GM19025 (cell line): Measurements from ENCODE around the gene IL17REL.

Experiments used
- ATAC-seq: cut with Tn5 transposase; IDR thresholded peaks from one replicate; pipeline ENCODE4 v1.9.1; 2021; ENCODE audit warnings: mild to moderate bottlenecking, low read depth, moderate library complexity; ENCODE audit not compliant: unreplicated experiment

IL17REL gene

GRCh38 chr22:50046481-50047245 lies 34.1 kb upstream of the IL17REL start:
- ATAC-seq, result no peak

- ATAC-seq, result no peak
These were observed 33.5 kb upstream of the IL17REL start for GRCh38 chr22:50046019-50046415.

- ATAC-seq, result no peak
These were observed 32.9 kb upstream of the IL17REL start for GRCh38 chr22:50045211-50046018.

- ATAC-seq, result no peak
These were observed 32.0 kb upstream of the IL17REL start for GRCh38 chr22:50044485-50045118.

- ATAC-seq, result no peak
These were observed 28.9 kb upstream of the IL17REL start for GRCh38 chr22:50041361-50042065.

- ATAC-seq, result no peak
These were observed 28.2 kb upstream of the IL17REL start for GRCh38 chr22:50040717-50041116.

GRCh38 chr22:50039669-50040443 lies 27.3 kb upstream of the IL17REL start:
- ATAC-seq, result no peak

GRCh38 chr22:50035976-50036724 lies 23.6 kb upstream of the IL17REL start:
- no peak for ATAC-seq

GRCh38 chr22:50035131-50035881 lies 22.7 kb upstream of the IL17REL start:
- ATAC-seq, result no peak

GRCh38 chr22:50034126-50035081 lies 21.8 kb upstream of the IL17REL start:
- ATAC-seq, result no peak

GRCh38 chr22:50032941-50033601 lies 20.5 kb upstream of the IL17REL start:
- ATAC-seq, result no peak

GRCh38 chr22:50032109-50032871 lies 19.7 kb upstream of the IL17REL start:
- no peak for ATAC-seq

GRCh38 chr22:50031189-50032091 lies 18.9 kb upstream of the IL17REL start:
- ATAC-seq, result no peak

- no peak for ATAC-seq
These were observed 18.0 kb upstream of the IL17REL start for GRCh38 chr22:50030297-50031188.
